OCI-LY7 (cell line): ENCODE measurements around the gene PLD1.

ENCODE experiments used
- EZH2phosphoT487 ChIP-seq: fragments of 200-600 bp; sonication (generic); IDR thresholded peaks from 2 replicates; pipeline ENCODE4 v1.6.1; 2018; ENCODE audit warnings: low read depth, borderline replicate concordance, mild to moderate bottlenecking, mixed run types, antibody characterized with exemption, low read length, moderate library complexity, mixed read lengths
- TF ChIP-seq, protein P1 (sequence below): fragments of 200-600 bp; sonication (generic); conservative IDR thresholded peaks from 2 replicates; pipeline ENCODE4 v1.5.1; 2014; ENCODE audit warnings: mild to moderate bottlenecking, antibody characterized with exemption, low read length, moderate library complexity, mixed read lengths

GRCh38 chr3:171552531-171552930, 257.8 kb downstream of the PLD1 start:
- TF ChIP-seq, protein P1, sequence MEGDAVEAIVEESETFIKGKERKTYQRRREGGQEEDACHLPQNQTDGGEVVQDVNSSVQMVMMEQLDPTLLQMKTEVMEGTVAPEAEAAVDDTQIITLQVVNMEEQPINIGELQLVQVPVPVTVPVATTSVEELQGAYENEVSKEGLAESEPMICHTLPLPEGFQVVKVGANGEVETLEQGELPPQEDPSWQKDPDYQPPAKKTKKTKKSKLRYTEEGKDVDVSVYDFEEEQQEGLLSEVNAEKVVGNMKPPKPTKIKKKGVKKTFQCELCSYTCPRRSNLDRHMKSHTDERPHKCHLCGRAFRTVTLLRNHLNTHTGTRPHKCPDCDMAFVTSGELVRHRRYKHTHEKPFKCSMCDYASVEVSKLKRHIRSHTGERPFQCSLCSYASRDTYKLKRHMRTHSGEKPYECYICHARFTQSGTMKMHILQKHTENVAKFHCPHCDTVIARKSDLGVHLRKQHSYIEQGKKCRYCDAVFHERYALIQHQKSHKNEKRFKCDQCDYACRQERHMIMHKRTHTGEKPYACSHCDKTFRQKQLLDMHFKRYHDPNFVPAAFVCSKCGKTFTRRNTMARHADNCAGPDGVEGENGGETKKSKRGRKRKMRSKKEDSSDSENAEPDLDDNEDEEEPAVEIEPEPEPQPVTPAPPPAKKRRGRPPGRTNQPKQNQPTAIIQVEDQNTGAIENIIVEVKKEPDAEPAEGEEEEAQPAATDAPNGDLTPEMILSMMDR: no peak
- no peak for TF ChIP-seq EZH2phosphoT487
